ENCODE results near the gene TMEM30A.
A peak's percentile ranks its signal among the peaks of the same experiment; 100 is the strongest.

TMEM30A gene

DNA sequence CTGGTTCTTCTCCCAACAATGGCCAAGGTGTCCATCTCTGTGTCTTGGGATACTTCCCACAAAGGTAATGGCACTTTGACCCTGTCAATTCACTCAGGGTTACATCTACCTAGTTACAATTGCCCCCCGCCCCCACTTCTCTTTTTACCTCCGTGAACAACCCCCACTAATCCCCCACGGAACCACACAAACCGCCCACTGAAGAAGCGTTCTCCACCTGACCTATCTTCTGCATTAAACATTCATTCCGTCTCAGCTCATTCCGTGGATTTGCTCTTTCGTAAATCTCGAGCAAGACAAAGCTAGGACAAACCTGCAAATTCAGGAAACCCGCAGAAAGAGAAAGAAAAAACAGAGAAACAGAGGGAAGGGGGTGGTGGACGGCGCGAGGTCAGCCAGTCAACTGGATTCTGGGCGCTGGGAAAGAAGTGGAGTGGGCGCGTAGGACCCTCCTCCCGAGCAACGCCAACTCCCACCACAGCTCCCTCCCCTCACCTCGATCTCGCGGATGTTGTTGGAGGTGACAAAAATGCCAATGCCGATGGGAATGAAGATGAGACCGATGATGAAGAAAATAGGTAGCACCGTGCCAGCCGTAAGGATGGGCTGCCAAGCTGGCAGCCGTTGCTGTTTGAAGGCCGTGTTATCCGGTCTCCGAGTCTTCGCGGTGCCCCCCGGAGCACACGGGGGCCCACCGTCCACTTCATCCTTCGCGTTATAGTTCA lies 523 bp downstream of the TMEM30A start (continued):
- TF ChIP-seq, protein P1, sequence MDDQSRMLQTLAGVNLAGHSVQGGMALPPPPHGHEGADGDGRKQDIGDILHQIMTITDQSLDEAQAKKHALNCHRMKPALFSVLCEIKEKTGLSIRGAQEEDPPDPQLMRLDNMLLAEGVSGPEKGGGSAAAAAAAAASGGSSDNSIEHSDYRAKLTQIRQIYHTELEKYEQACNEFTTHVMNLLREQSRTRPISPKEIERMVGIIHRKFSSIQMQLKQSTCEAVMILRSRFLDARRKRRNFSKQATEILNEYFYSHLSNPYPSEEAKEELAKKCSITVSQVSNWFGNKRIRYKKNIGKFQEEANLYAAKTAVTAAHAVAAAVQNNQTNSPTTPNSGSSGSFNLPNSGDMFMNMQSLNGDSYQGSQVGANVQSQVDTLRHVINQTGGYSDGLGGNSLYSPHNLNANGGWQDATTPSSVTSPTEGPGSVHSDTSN (CRISPR knock-in tag; IDR thresholded peaks at IDR 0.05): no peak
- TF ChIP-seq ZNF585B (tag by site-specific recombination; IDR thresholded peaks at IDR 0.05) (no peak), SALL2 (tag by site-specific recombination; IDR thresholded peaks at IDR 0.05; ENCODE audit: borderline replicate concordance) (no peak), MEIS1 (CRISPR knock-in tag; IDR thresholded peaks at IDR 0.05; ENCODE audit: borderline replicate concordance) (no peak), ZNF132 (tag by site-specific recombination; IDR thresholded peaks at IDR 0.05; ENCODE audit: borderline replicate concordance) (no peak), ZNF140 (tag by site-specific recombination; IDR thresholded peaks at IDR 0.05) (no peak), ZNF157 (tag by site-specific recombination; IDR thresholded peaks at IDR 0.05) (no peak), EGR2 (tag by site-specific recombination; IDR thresholded peaks at IDR 0.05; ENCODE audit: low read depth) (peak; percentile 84), ZNF16 (tag by site-specific recombination; IDR thresholded peaks at IDR 0.05; ENCODE audit: low read depth) (no peak), ZNF302 (tag by site-specific recombination; IDR thresholded peaks at IDR 0.05; ENCODE audit: low read depth) (no peak), ZNF529 (tag by site-specific recombination; IDR thresholded peaks at IDR 0.05; ENCODE audit: insufficient replicate concordance) (no peak), ZNF138 (tag by site-specific recombination; IDR thresholded peaks at IDR 0.05; ENCODE audit: borderline replicate concordance) (no peak), ZNF202 (tag by site-specific recombination; IDR thresholded peaks at IDR 0.05; ENCODE audit: borderline replicate concordance) (no peak), ZNF549 (tag by site-specific recombination; IDR thresholded peaks at IDR 0.05) (no peak), YY2 (tag by site-specific recombination; IDR thresholded peaks at IDR 0.05) (no peak), BCL11B (tag by site-specific recombination; IDR thresholded peaks at IDR 0.05; ENCODE audit: low read depth) (no peak; the same call in 1 of the 2 replicates)
- TF ChIP-seq, protein P2, sequence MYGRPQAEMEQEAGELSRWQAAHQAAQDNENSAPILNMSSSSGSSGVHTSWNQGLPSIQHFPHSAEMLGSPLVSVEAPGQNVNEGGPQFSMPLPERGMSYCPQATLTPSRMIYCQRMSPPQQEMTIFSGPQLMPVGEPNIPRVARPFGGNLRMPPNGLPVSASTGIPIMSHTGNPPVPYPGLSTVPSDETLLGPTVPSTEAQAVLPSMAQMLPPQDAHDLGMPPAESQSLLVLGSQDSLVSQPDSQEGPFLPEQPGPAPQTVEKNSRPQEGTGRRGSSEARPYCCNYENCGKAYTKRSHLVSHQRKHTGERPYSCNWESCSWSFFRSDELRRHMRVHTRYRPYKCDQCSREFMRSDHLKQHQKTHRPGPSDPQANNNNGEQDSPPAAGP (tag by site-specific recombination; IDR thresholded peaks at IDR 0.05): no peak
- TF ChIP-seq, protein P3, sequence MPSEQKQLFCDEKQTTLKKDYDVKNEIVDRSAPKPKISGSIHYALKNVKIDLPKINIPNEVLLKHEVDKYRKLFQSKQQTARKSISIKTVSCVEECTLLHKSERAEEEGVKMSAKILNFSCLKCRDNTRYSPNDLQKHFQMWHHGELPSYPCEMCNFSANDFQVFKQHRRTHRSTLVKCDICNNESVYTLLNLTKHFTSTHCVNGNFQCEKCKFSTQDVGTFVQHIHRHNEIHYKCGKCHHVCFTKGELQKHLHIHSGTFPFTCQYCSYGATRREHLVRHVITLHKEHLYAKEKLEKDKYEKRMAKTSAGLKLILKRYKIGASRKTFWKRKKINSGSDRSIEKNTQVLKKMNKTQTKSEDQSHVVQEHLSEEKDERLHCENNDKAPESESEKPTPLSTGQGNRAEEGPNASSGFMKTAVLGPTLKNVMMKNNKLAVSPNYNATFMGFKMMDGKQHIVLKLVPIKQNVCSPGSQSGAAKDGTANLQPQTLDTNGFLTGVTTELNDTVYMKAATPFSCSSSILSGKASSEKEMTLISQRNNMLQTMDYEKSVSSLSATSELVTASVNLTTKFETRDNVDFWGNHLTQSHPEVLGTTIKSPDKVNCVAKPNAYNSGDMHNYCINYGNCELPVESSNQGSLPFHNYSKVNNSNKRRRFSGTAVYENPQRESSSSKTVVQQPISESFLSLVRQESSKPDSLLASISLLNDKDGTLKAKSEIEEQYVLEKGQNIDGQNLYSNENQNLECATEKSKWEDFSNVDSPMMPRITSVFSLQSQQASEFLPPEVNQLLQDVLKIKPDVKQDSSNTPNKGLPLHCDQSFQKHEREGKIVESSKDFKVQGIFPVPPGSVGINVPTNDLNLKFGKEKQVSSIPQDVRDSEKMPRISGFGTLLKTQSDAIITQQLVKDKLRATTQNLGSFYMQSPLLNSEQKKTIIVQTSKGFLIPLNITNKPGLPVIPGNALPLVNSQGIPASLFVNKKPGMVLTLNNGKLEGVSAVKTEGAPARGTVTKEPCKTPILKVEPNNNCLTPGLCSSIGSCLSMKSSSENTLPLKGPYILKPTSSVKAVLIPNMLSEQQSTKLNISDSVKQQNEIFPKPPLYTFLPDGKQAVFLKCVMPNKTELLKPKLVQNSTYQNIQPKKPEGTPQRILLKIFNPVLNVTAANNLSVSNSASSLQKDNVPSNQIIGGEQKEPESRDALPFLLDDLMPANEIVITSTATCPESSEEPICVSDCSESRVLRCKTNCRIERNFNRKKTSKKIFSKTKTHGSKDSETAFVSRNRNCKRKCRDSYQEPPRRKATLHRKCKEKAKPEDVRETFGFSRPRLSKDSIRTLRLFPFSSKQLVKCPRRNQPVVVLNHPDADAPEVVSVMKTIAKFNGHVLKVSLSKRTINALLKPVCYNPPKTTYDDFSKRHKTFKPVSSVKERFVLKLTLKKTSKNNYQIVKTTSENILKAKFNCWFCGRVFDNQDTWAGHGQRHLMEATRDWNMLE (tag by site-specific recombination; conservative IDR thresholded peaks at IDR 0.05; ENCODE audit: low read depth): no peak
- TF ChIP-seq, protein P4, sequence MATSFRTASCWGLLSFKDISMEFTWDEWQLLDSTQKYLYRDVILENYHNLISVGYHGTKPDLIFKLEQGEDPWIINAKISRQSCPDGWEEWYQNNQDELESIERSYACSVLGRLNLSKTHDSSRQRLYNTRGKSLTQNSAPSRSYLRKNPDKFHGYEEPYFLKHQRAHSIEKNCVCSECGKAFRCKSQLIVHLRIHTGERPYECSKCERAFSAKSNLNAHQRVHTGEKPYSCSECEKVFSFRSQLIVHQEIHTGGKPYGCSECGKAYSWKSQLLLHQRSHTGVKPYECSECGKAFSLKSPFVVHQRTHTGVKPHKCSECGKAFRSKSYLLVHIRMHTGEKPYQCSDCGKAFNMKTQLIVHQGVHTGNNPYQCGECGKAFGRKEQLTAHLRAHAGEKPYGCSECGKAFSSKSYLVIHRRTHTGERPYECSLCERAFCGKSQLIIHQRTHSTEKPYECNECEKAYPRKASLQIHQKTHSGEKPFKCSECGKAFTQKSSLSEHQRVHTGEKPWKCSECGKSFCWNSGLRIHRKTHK (tag by site-specific recombination; IDR thresholded peaks at IDR 0.05): no peak
- TF ChIP-seq, protein P5, sequence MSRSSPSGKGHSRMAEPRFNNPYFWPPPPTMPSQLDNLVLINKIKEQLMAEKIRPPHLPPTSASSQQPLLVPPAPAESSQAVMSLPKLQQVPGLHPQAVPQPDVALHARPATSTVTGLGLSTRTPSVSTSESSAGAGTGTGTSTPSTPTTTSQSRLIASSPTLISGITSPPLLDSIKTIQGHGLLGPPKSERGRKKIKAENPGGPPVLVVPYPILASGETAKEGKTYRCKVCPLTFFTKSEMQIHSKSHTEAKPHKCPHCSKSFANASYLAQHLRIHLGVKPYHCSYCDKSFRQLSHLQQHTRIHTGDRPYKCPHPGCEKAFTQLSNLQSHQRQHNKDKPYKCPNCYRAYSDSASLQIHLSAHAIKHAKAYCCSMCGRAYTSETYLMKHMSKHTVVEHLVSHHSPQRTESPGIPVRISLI (tag by site-specific recombination; IDR thresholded peaks at IDR 0.05): no peak
- TF ChIP-seq, protein P6, sequence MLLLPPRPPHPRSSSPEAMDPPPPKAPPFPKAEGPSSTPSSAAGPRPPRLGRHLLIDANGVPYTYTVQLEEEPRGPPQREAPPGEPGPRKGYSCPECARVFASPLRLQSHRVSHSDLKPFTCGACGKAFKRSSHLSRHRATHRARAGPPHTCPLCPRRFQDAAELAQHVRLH (tag by site-specific recombination; IDR thresholded peaks at IDR 0.05): no peak
- TF ChIP-seq, protein P7, sequence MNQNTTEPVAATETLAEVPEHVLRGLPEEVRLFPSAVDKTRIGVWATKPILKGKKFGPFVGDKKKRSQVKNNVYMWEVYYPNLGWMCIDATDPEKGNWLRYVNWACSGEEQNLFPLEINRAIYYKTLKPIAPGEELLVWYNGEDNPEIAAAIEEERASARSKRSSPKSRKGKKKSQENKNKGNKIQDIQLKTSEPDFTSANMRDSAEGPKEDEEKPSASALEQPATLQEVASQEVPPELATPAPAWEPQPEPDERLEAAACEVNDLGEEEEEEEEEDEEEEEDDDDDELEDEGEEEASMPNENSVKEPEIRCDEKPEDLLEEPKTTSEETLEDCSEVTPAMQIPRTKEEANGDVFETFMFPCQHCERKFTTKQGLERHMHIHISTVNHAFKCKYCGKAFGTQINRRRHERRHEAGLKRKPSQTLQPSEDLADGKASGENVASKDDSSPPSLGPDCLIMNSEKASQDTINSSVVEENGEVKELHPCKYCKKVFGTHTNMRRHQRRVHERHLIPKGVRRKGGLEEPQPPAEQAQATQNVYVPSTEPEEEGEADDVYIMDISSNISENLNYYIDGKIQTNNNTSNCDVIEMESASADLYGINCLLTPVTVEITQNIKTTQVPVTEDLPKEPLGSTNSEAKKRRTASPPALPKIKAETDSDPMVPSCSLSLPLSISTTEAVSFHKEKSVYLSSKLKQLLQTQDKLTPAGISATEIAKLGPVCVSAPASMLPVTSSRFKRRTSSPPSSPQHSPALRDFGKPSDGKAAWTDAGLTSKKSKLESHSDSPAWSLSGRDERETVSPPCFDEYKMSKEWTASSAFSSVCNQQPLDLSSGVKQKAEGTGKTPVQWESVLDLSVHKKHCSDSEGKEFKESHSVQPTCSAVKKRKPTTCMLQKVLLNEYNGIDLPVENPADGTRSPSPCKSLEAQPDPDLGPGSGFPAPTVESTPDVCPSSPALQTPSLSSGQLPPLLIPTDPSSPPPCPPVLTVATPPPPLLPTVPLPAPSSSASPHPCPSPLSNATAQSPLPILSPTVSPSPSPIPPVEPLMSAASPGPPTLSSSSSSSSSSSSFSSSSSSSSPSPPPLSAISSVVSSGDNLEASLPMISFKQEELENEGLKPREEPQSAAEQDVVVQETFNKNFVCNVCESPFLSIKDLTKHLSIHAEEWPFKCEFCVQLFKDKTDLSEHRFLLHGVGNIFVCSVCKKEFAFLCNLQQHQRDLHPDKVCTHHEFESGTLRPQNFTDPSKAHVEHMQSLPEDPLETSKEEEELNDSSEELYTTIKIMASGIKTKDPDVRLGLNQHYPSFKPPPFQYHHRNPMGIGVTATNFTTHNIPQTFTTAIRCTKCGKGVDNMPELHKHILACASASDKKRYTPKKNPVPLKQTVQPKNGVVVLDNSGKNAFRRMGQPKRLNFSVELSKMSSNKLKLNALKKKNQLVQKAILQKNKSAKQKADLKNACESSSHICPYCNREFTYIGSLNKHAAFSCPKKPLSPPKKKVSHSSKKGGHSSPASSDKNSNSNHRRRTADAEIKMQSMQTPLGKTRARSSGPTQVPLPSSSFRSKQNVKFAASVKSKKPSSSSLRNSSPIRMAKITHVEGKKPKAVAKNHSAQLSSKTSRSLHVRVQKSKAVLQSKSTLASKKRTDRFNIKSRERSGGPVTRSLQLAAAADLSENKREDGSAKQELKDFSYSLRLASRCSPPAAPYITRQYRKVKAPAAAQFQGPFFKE (tag by site-specific recombination; IDR thresholded peaks at IDR 0.05; ENCODE audit: borderline replicate concordance): no peak

All from HEK293 (cell line).